Renal cortex interstitium (tissue), 15 donors: ENCODE data around the gene DEF6. TPM values are rescaled to one million over a fixed set of nuclear protein-coding genes. Genes with fewer than 3 reads are reported as not detected.

ENCODE experiments used
- DNase-seq, 11 donors: peaks; one replicate each; pipeline ENCODE4 v3.0.0-alpha.2; 2013; ENCODE audit warnings: low read depth in 9 of 11, low spot score in 4 of 11; ENCODE audit errors: extremely low read depth in 1 of 11
- long read RNA-seq, 16 experiments: transcript quantifications; one replicate each; lab custom pipeline, GENCODE V29; 2026
- polyA plus RNA-seq, 3 donors: library from polyadenylated mRNA; unstranded; fragments of 120-200 nt; gene quantifications; one replicate each; pipeline ENCODE4 v1.2.1, GENCODE V29; 2013; ENCODE audit not compliant: insufficient read length in 3 of 3

Gene DEF6
- 1 to 10 TPM; 3.9 to 5.2 (median 4.8) TPM for polyA plus RNA-seq
- long read RNA-seq, donor 1: 0 reads
- long read RNA-seq, donor 2, partial matches to known transcripts: 0 of 1 reads
- long read RNA-seq, donor 2, other reads (novel, unspliced or antisense): 0 of 1 reads
- long read RNA-seq, donor 3, partial matches to known transcripts: 0 of 3 reads
- long read RNA-seq, donor 3, other reads (novel, unspliced or antisense): 0 of 3 reads
- long read RNA-seq, donor 4, partial matches to known transcripts: 0 of 2 reads
- long read RNA-seq, donor 4, other reads (novel, unspliced or antisense): 0 of 2 reads
- long read RNA-seq, donor 5: 0 reads
- long read RNA-seq, donor 6, partial matches to known transcripts: 0 of 1 reads
- long read RNA-seq, donor 6, other reads (novel, unspliced or antisense): 0 of 1 reads
- long read RNA-seq, donor 7, partial matches to known transcripts: 0 of 1 reads
- long read RNA-seq, donor 7, other reads (novel, unspliced or antisense): 0 of 1 reads
- long read RNA-seq, donor 8: 0 reads
- long read RNA-seq, donor 9: 0 reads
- long read RNA-seq, donor 10: 0 reads
- long read RNA-seq, donor 11: 0 reads
- long read RNA-seq, donor 12, partial matches to known transcripts: 0 of 1 reads
- long read RNA-seq, donor 12, other reads (novel, unspliced or antisense): 0 of 1 reads
- long read RNA-seq, donor 13: 0 reads
- long read RNA-seq, donor 14: 0 reads
- long read RNA-seq, donor 15: 0 reads
- long read RNA-seq, donor 16, partial matches to known transcripts: 0 of 3 reads
- long read RNA-seq, donor 16, other reads (novel, unspliced or antisense): 0 of 3 reads

- peak; percentile 53 to 85 (median 80) for DNase-seq
Observed at GRCh38 chr6:35297601-35298481, at the start of gene DEF6. DEF6 (plus strand) TSS chr6:35297818; CDS start chr6:35297857, 39 bp downstream.

- DNase-seq: no peak
Observed at GRCh38 chr6:35248300-35248699, 49.3 kb upstream of the DEF6 start.

GRCh38 chr6:35248965-35249364 lies 48.7 kb upstream of the DEF6 start:
- no peak for DNase-seq

GRCh38 chr6:35251949-35252348 lies 45.7 kb upstream of the DEF6 start:
- no peak for DNase-seq

GRCh38 chr6:35253249-35253648 lies 44.4 kb upstream of the DEF6 start:
- no peak for DNase-seq

GRCh38 chr6:35258336-35258735 lies 39.3 kb upstream of the DEF6 start:
- no peak for DNase-seq

GRCh38 chr6:35258858-35259193 lies 38.8 kb upstream of the DEF6 start:
- peak in 8 of 11 donors; percentile 30 to 58 (median 44) for DNase-seq

- peak; percentile 90 to 96 (median 93) for DNase-seq
Observed at GRCh38 chr6:35259194-35259947, 38.2 kb upstream of the DEF6 start, which contains the start of gene ZNF76. ZNF76 (plus strand) TSS chr6:35259735; CDS start chr6:35281152, 21,417 bp downstream.

GRCh38 chr6:35259948-35260590 lies 37.5 kb upstream of the DEF6 start:
- DNase-seq: peak in 7 of 11 donors; percentile 32 to 60 (median 50)

- DNase-seq: no peak
Observed at GRCh38 chr6:35260591-35261570, 36.7 kb upstream of the DEF6 start.

- no peak for DNase-seq
Observed at GRCh38 chr6:35262596-35262995, 35.0 kb upstream of the DEF6 start.

- DNase-seq: no peak
Observed at GRCh38 chr6:35264550-35265274, 32.9 kb upstream of the DEF6 start.

GRCh38 chr6:35265523-35265922 lies 32.1 kb upstream of the DEF6 start:
- DNase-seq: no peak

- DNase-seq: no peak
Observed at GRCh38 chr6:35267446-35267845, 30.2 kb upstream of the DEF6 start.

- no peak for DNase-seq
Observed at GRCh38 chr6:35267897-35268296, 29.7 kb upstream of the DEF6 start.

- no peak for DNase-seq
Observed at GRCh38 chr6:35272005-35272404, 25.6 kb upstream of the DEF6 start.
